Activated CD4-positive, CD25-positive, alpha-beta regulatory T cell treated with anti-CD3 and anti-CD28 coated beads, Interleukin-2, amount 50 U/mL, for 16 hours (primary cell): Measurements from ENCODE around the gene TNFRSF6B.
"Not testable (repeated sequence)": the region's sequence is repeated elsewhere in the genome, so short reads cannot be mapped to it uniquely, and the experiment has no call there.

Experiments
- DNase-seq: peaks from one replicate; pipeline ENCODE4 v3.0.0-alpha.2; 2020; ENCODE audit warnings: low read depth, low spot score

TNFRSF6B gene

DNA sequence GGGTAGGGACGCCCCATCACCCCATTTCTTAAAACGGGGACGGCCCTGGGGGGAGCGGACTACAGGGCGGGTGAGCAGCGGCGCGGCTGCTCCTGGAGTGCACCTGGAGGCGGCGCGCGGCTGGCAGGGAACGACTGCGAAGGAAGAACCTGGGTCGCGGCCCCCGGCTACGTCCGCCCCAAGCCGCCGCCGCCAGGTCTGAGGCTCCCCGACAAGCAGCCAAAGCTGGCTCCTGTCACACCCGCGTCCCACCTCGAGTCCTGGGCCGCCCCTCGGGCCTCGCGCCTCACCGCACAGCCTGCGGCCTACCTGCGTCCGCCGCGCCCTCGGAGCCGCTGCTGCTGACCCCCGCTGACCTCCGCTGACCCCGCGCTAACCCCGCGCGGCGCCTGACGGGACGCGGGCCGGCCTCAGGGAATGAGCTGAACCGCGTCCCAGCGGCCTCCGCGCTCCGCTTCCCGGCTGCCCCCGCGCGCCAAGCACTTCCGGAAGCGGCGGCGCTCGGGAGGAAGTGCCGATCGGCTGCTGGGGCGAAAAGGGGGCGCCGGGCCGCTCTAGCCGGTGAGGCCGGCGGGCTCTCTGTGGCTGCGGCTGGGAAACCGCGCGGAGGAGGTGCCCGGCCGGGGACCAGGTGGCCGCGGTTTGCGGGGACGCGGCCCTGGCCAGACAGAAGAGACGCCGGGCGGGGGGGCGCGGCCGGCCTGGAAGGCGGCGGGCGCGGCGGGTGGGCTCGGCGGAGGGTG, 11.3 kb downstream of the TNFRSF6B start, which contains the start of the genes ARFRP1 and ZGPAT:
TSS of gene ARFRP1 (minus strand) at position 419 of the 743 bp plus-strand sequence. CDS start 885 bp downstream, outside the sequence.
TSS of gene ZGPAT (plus strand) at position 482 of the 743 bp plus-strand sequence. CDS start 542 bp downstream, outside the sequence.
- peak; percentile 76 for DNase-seq

- DNase-seq, result no peak
Observed at GRCh38 chr20:63708301-63709148, 12.1 kb downstream of the TNFRSF6B start.

GRCh38 chr20:63709149-63709527, 12.7 kb downstream of the TNFRSF6B start:
- DNase-seq, result no peak

DNA sequence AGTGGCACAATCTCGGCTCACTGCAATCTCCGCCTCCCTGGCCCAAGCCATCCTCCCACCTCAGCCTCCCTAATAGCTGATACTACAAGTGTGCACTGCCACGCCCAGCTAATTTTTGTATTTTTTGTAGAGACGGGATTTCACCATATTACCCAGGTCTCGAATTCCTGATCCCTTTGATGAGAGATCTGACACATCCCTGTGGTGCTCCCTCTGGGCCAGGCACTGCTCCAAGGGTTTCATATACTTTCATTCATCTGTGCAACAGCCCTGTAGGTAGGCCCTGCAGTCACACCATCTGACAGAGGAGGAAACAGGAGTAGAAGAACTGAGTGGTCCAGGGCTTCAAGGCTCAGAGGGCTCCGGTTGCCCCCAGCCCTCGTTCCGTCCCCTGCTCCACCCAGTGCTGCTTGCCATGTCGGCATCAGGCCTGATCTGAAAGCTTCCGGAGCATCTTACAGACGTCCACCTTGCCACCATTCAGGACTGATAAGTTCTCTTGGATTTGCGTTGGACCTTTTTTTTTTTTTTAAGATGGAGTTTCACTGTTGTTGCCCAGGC, 14.7 kb downstream of the TNFRSF6B start:
- no peak for DNase-seq

- no peak for DNase-seq
Observed at GRCh38 chr20:63712191-63712590, 15.7 kb downstream of the TNFRSF6B start.

GRCh38 chr20:63714858-63715257, 18.4 kb downstream of the TNFRSF6B start:
- no peak for DNase-seq

DNA sequence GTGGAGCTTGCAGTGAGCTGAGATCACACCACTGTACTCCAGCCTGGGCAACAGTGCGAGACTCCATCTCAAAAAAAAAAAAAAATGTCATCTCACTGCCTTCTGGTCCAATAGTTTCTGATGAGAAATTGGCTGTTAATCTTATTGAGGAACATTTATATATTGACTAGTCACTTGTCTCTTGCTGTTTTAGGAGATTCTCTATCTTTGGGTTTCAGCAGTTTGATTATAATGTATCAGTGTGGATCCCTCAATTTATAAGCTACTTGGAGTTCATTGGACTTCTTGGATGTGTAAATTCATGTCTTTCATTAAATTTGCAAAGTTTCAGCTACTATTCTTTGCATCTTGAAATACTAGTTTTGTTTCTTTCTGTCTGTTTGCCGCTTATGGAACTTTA, 22.5 kb downstream of the TNFRSF6B start:
- DNase-seq, result no peak

DNA sequence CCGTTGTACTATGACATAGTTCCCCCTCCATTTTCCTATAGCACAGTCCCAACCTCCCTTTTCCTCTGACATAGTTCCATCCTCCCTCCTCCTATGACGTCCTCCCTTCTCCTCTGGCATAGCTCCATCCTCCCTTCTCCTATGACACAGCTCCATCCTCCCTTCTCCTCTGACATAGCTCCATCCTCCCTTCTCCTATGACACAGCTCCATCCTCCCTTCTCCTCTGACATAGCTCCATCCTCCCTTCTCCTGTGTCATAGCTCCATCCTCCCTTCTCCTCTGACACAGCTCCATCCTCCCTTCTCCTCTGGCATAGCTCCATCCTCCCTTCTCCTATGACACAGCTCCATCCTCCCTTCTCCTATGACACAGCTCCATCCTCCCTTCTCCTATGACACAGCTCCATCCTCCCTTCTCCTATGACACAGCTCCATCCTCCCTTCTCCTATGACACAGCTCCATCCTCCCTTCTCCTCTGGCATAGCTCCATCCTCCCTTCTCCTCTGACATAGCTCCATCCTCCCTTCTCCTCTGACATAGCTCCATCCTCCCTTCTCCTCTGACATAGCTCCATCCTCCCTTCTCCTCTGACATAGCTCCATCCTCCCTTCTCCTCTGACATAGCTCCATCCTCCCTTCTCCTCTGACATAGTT, 26.6 kb downstream of the TNFRSF6B start:
- not testable (repeated sequence) for DNase-seq

DNA sequence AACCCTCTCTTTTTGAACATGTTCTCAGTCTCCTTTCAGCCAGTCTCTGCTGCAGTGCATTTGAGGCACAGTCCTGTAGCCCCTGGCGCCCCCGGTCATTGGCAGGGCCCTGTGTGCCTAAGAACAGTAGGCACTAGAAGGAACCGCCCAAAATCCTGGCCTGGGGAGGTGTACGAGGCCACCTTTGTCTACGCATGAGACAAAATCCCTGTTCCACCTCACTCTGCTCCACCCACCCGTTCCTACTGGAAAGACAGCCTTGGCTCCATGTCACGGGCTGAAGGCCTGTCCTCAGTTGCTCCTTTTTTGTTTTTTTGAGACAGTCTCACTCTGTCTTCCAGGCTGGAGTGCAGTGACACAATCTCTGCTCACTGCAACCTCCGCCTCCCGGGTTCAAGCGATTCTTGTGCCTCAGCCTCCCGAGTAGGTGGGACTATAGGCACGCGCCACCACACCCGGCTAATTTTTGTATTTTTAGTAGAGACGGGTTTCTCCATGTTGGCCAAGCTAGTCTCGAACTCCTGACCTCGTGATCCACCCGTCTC, 33.8 kb downstream of the TNFRSF6B start:
- not testable (repeated sequence) for DNase-seq

DNA sequence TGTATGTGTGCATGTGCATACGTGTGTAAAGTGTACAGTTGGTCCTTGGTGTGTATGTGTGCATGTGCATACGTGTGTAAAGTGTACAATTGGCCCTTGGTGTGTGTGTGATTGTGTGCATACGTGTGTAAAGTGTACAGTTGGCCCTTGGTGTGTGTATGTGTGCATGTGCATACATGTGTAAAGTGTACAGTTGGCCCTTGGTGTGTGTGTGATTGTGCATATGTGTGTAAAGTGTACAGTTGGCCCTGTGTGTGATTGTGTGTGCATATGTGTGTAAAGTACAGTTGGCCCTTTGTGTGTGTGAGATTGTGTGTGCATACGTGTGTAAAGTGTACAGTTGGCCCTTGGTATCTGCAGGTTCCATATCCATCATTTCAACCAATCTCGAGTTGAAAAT, 35.0 kb downstream of the TNFRSF6B start:
- DNase-seq, result no peak

- no peak for DNase-seq
Observed at GRCh38 chr20:63732118-63733095, 36.0 kb downstream of the TNFRSF6B start.

- no peak for DNase-seq
Observed at GRCh38 chr20:63733117-63733516, 36.7 kb downstream of the TNFRSF6B start.

DNA sequence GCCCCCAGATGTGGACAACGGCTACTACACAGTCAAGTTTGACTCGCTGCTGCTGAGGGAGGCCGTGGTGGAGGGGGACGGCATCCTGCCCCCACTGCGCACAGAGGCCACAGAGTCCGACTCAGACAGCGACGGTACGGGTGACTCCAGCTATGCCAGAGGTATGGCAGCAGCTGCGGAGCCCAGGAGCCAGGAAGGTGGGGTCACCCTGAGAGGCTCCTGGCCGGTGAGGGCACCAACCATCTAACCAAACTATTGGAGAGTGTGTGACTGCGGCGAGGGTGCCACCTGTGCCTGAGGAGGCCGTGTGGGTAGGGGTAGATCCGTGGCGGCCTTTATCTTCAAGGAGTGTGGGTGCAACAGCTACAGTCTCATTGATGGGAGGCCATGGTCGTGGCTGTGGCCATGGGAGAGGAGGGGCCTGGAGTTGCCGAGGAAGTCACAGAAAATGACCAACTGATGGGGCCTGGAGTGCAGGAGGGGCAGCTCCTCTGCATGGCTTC, 37.2 kb downstream of the TNFRSF6B start:
- DNase-seq, result no peak

- DNase-seq, result no peak
Observed at GRCh38 chr20:63734111-63734945, 37.9 kb downstream of the TNFRSF6B start.

DNA sequence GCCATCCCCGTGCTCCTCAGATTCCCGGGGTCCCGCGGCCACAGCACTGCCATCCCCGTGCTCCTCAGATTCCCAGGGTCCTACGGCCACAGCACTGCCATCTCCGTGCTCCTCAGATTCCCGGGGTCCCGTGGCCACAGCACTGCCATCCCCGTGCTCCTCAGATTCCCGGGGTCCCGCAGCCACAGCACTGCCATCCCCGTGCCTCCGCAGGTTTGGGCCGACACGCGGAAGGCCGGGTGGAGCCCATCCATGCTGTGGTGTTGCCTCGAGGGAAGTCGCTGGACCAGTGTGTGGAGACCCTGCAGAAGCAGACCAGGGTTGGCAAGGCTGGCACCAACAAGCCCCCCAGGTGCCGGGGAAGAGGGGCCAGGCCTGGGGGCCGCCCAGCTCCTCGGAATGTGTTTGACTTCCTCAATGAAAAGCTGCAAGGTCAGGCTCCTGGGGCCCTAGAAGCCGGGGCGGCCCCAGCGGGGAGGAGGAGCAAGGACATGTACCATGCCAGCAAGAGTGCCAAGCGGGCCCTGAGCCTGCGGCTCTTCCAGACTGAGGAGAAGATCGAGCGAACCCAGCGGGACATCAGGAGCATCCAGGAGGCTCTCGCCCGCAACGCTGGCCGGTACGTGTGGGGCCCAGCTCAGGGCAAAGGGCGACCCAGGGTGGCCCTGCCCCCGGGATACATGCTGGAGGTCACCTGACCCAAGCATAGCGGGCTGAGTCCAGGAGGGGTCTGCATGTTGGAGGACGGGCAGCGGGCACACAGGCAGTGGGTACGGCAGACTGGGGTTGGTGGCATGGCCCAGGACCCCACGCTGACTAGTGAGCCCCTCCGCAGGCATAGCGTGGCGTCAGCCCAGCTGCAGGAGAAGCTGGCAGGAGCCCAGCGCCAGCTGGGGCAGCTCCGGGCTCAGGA, 38.8 kb downstream of the TNFRSF6B start:
- DNase-seq, result no peak

- DNase-seq, result no peak
Observed at GRCh38 chr20:63735859-63736718, 39.6 kb downstream of the TNFRSF6B start, which contains the start of gene LIME1. Gene LIME1, plus strand, starts transcription at chr20:63736664. Its CDS starts 886 bp downstream, at chr20:63737550.
